ENCODE results near the gene RSBN1L.
A peak's percentile ranks its signal among the peaks of the same experiment; 100 is the strongest.

The RSBN1L gene

GRCh38 chr7:77655836-77656455 is 40.3 kb upstream of the RSBN1L start:
- H3K27ac ChIP-seq = no peak overlapping the region
- no peak for TF ChIP-seq CTCF (conservative IDR thresholded peaks at IDR 0.05)
- no peak for TF ChIP-seq ZFX (IDR thresholded peaks at IDR 0.05)

DNA sequence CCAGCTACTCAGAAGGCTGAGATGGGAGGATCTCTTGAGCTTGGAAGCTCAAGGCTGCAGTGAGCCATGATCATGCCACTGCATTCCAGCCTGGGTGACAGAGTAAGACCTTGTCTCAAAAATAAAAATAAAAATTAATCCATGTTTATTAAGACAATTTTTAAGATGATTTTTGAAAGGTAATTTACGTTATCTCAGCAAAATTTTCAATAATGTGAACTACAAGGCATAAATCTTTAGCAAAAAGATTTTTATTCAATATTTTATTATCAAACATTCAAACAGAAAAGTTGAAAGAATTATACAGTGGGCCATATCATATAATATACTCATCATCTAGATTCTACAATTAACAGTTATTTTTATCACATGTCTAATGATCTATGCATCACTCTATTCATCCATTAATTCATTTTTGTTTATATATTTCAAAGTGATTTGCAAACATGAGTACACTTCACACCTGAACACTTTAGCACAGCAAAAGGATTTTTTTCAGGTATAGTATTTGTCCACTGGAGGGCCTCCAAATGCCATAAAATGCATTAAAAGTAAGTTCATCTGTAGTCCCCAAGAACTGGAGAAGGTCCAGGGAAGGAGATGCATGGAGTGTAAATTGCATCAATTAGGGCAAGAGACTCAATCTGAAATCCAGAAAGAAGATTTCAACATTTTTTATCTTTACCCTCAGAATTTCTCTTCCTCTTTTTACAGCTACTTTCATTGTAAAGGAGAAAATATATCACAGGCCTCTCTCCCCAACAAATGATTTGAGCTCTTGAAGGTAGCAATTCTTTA is 38.6 kb upstream of the RSBN1L start:
- TF ChIP-seq CTCF (conservative IDR thresholded peaks at IDR 0.05) = peak; percentile 88
- TF ChIP-seq ZFX (IDR thresholded peaks at IDR 0.05) = no peak
- no peak overlapping the region for H3K27ac ChIP-seq

DNA sequence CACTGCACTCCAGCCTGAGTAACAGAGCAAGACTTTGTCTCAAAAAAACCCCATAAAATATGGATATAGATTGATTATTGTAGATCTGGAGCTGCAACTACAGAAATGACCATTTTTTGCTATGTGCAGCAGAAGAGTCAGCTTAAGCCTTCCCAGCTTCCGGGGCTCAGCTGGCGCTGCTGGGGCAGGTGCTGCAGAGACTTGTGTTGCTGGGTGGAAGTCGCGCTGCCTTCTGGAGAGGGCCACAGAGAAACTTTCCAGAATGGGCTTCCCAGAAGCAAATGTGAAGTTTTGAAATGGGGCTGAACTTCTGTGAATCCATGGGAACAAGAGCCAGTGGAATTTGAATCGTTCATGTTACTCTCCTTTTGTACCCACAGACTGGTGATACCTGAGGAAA is 37.3 kb upstream of the RSBN1L start:
- TF ChIP-seq ZFX (IDR thresholded peaks at IDR 0.05) = no peak
- no peak overlapping the region for H3K27ac ChIP-seq

DNA sequence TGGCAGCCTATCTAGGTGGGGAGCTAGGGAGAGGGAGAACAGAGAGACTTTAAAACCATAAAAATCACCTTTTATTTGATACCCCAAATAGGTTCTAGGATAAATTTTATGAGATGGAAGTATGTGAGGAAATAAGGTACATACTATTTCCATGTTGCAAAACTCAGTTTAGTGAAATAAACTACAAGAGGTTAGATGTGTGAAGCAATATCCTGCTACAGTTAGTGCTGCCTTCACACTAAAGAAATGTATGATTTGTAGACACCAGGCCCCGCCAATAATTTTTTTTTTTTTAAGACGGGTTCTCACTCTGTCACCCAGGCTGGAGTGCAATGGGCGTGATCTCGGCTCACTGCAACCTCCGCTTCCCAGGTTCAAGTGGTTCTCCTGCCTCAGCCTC is 34.4 kb upstream of the RSBN1L start:
- TF ChIP-seq CTCF (conservative IDR thresholded peaks at IDR 0.05) (no peak), ZFX (IDR thresholded peaks at IDR 0.05) (no peak)
- no peak overlapping the region for H3K27ac ChIP-seq

DNA sequence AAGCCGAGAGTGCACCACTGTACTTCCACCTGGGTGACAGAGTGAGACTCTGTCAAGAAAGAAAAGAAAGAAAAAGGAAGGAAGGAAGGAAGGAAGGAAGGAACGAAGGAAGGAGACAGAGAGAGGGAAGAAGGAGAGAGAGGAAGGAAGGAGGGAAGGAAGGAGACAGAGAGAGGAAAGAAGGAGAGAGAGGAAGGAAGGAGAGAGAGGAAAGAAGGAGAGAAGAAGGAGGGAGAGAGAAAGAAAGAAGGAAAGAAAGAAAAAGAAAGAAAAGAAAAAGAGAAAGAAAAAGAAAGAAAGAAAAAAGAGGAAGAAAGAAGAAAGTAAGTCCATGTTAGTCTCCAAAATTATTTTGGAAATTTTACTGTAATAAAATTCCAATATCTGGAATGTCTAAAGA is 33.4 kb upstream of the RSBN1L start:
- H3K27ac ChIP-seq = no peak overlapping the region
- TF ChIP-seq CTCF (conservative IDR thresholded peaks at IDR 0.05) (no peak), ZFX (IDR thresholded peaks at IDR 0.05) (no peak)

GRCh38 chr7:77664715-77665114 is 31.5 kb upstream of the RSBN1L start:
- TF ChIP-seq CTCF (conservative IDR thresholded peaks at IDR 0.05) (no peak), ZFX (IDR thresholded peaks at IDR 0.05) (no peak)
- no peak overlapping the region for H3K27ac ChIP-seq

DNA sequence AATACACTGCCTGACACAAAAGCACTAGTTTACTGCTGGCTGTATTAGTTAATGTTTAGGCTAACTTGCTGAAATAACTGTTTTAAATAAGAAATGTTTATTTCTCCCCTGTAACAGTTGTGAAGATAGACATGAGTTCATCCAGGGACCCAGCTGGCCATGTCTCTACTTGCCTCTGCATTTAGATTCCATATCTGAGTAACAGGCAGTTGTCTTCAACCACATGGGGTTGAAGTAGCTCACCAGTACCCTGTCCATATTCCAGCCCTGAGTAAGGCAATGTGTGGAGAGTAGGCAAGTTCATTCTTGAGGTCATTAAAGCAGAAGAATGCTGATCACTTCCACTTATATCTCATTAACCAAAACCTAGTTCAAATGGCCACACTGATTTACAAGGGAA is 31.1 kb upstream of the RSBN1L start:
- no peak overlapping the region for H3K27ac ChIP-seq

More for the DNA sequence above, 31.1 kb upstream of the RSBN1L start:
- TF ChIP-seq CTCF (conservative IDR thresholded peaks at IDR 0.05) = no peak
- no peak for TF ChIP-seq ZFX (IDR thresholded peaks at IDR 0.05)
